H1 (cell line): ENCODE measurements around the gene GLB1L2. TPM values are rescaled to one million over a fixed set of nuclear protein-coding genes. Genes with fewer than 3 reads are reported as not detected.

ENCODE experiments used
- CTCF ChIA-PET: fragments of 300-600 bp; sonication (Branson Sonifier 250); formaldehyde crosslinking; loops from one replicate; lab custom pipeline; 2021; ENCODE audit not compliant: partially characterized antibody; lab: Charles Lee
- POLR2A ChIA-PET: fragments of 300-600 bp; sonication (Branson Sonifier 250); formaldehyde crosslinking; loops from one replicate; lab custom pipeline; 2021; ENCODE audit warnings: inconsistent platforms; ENCODE audit not compliant: partially characterized antibody; lab: Charles Lee
- DNase-seq, 2 experiments: peaks; one replicate each; pipeline versions ENCODE4 v3.0.0 to v3.0.0-alpha.2; 2010 to 2022; ENCODE audit warnings: low spot score in 2 of 2, low read depth in 1 of 2, mixed read lengths in 1 of 2
- FAIRE-seq: peaks from 2 replicates; lab custom pipeline; 2011; peaks lifted over from hg19 to GRCh38; lab: Jason Lieb, UNC
- H2AFZ ChIP-seq: 2 replicates; pipeline ENCODE4 v1.8.1; 2012; ENCODE audit warnings: low read length, inconsistent platforms
- H2AK5ac ChIP-seq: 2 replicates; pipeline ENCODE4 v1.6.1; 2013; ENCODE audit warnings: low read depth, low read length
- H2BK120ac ChIP-seq: replicated peaks from 2 replicates; pipeline ENCODE3; 2013; ENCODE audit warnings: low read depth, low read length, inconsistent platforms
- H2BK12ac ChIP-seq: 2 replicates; pipeline ENCODE4 v1.6.1; 2013; ENCODE audit warnings: low read depth, low read length
- H2BK15ac ChIP-seq: 2 replicates; pipeline ENCODE4 v1.6.1; 2013; ENCODE audit warnings: low read length
- H2BK20ac ChIP-seq: 2 replicates; pipeline ENCODE4 v1.6.1; 2013; ENCODE audit warnings: low read length
- H2BK5ac ChIP-seq: 2 replicates; pipeline ENCODE4 v1.6.1; 2013; ENCODE audit warnings: low read depth, low read length
- H3K14ac ChIP-seq: 2 replicates; pipeline ENCODE4 v1.6.1; 2013; ENCODE audit warnings: inconsistent platforms; ENCODE audit not compliant: insufficient read length
- H3K18ac ChIP-seq: 2 replicates; pipeline ENCODE4 v1.6.1; 2013; ENCODE audit warnings: low read length; ENCODE audit errors: extremely low read depth
- H3K23ac ChIP-seq: 2 replicates; pipeline ENCODE4 v1.6.1; 2013; ENCODE audit warnings: inconsistent platforms; ENCODE audit not compliant: insufficient read length
- H3K23me2 ChIP-seq: 2 replicates; pipeline ENCODE4 v1.6.1; 2013; ENCODE audit warnings: low read depth, low read length
- H3K27ac ChIP-seq: 2 replicates; pipeline ENCODE4 v1.6.1; 2011; ENCODE audit warnings: low read depth, low read length, inconsistent platforms
- H3K27me3 ChIP-seq, 4 experiments: replicated peaks in 1 of 4; 1 replicate in 1 of 4; 2 replicates in 3 of 4; pipeline versions ENCODE4 v1.6.1 to v1.8.1; 2011 to 2013; ENCODE audit warnings: low read length in 3 of 4, mild to moderate bottlenecking in 3 of 4, inconsistent platforms in 2 of 4, mixed read lengths in 2 of 4, moderate library complexity in 1 of 4; ENCODE audit not compliant: control insufficient read depth in 3 of 4, insufficient read depth in 3 of 4; ENCODE audit errors: extremely low read depth in 1 of 4
- H3K36me3 ChIP-seq, 4 experiments: 2 replicates each; pipeline versions ENCODE4 v1.6.1 to v1.8.1; 2011 to 2013; ENCODE audit warnings: mild to moderate bottlenecking in 4 of 4, low read length in 3 of 4, moderate library complexity in 2 of 4, control low read depth in 1 of 4, inconsistent platforms in 1 of 4; ENCODE audit not compliant: insufficient read depth in 4 of 4, control insufficient read depth in 2 of 4
- H3K4ac ChIP-seq: replicated peaks from 2 replicates; pipeline ENCODE3; 2013; ENCODE audit warnings: low read length, low read depth, mixed read lengths, inconsistent platforms; ENCODE audit not compliant: insufficient read length
- H3K4me1 ChIP-seq, 4 experiments: replicated peaks in 1 of 4; 1 replicate in 1 of 4; 2 replicates in 3 of 4; pipeline versions ENCODE4 v1.6.1 to v1.8.1; 2011 to 2013; ENCODE audit warnings: low read length in 3 of 4, inconsistent platforms in 2 of 4, mixed read lengths in 1 of 4; ENCODE audit not compliant: insufficient read depth in 4 of 4, control insufficient read depth in 3 of 4
- H3K4me2 ChIP-seq, 2 experiments: 2 replicates each; pipeline versions ENCODE4 v1.6.1 to v1.8.1; 2011 to 2013; ENCODE audit warnings: low read depth in 2 of 2, low read length in 2 of 2, control low read depth in 1 of 2, inconsistent platforms in 1 of 2, mild to moderate bottlenecking in 1 of 2; ENCODE audit not compliant: insufficient read depth in 1 of 2
- H3K4me3 ChIP-seq, 4 experiments: fragments of 200-600, 300-600 bp in 1 of 4; sonication (generic), shearing (Covaris generic), sonication (Bioruptor Twin) in 1 of 4; 2 replicates each; pipeline versions ENCODE4 v1.5.1 to v1.8.1; 2011 to 2016; ENCODE audit warnings: low read length in 4 of 4, low read depth in 3 of 4, control low read depth in 2 of 4, inconsistent platforms in 2 of 4, mild to moderate bottlenecking in 2 of 4, mixed read lengths in 1 of 4, moderate library complexity in 1 of 4; ENCODE audit not compliant: insufficient read depth in 2 of 4; ENCODE audit errors: extremely low read depth in 1 of 4
- H3K56ac ChIP-seq: replicated peaks from 2 replicates; pipeline ENCODE3; 2013; ENCODE audit warnings: low read depth, mild to moderate bottlenecking, mixed read lengths, low read length, inconsistent platforms; ENCODE audit not compliant: insufficient read length
- H3K79me1 ChIP-seq: 2 replicates; pipeline ENCODE4 v1.6.1; 2013; ENCODE audit warnings: low read depth, low read length, control low read depth
- H3K79me2 ChIP-seq, 2 experiments: 2 replicates each; pipeline versions ENCODE4 v1.6.1 to v1.8.1; 2012 to 2013; ENCODE audit warnings: low read length in 2 of 2, mild to moderate bottlenecking in 2 of 2, inconsistent platforms in 1 of 2; ENCODE audit not compliant: insufficient read depth in 2 of 2, control insufficient read depth in 1 of 2
- H3K9ac ChIP-seq, 4 experiments: replicated peaks in 1 of 4; 1 replicate in 1 of 4; 2 replicates in 3 of 4; pipeline versions ENCODE4 v1.6.1 to v1.8.1; 2011 to 2013; ENCODE audit warnings: low read depth in 3 of 4, low read length in 3 of 4, control low read depth in 2 of 4, mild to moderate bottlenecking in 2 of 4, moderate library complexity in 2 of 4, inconsistent platforms in 1 of 4; ENCODE audit errors: extremely low read depth in 1 of 4
- H3K9me3 ChIP-seq, 2 experiments: 2 replicates each; pipeline versions ENCODE4 v1.6.1 to v1.8.1; 2012 to 2013; ENCODE audit warnings: mild to moderate bottlenecking in 2 of 2, moderate library complexity in 2 of 2, control low read depth in 1 of 2, inconsistent platforms in 1 of 2, low read depth in 1 of 2, low read length in 1 of 2, mixed read lengths in 1 of 2; ENCODE audit not compliant: insufficient read depth in 2 of 2
- H4K20me1 ChIP-seq, 2 experiments: replicated peaks in 1 of 2; 2 replicates each; pipeline versions ENCODE3 to v1.8.1; 2011 to 2013; ENCODE audit warnings: inconsistent platforms in 2 of 2, low read length in 2 of 2, mild to moderate bottlenecking in 1 of 2; ENCODE audit not compliant: insufficient read depth in 2 of 2, control insufficient read depth in 1 of 2
- H4K5ac ChIP-seq: 2 replicates; pipeline ENCODE4 v1.6.1; 2013; ENCODE audit warnings: low read length, low read depth, mixed read lengths, inconsistent platforms; ENCODE audit not compliant: insufficient read length
- H4K8ac ChIP-seq: 2 replicates; pipeline ENCODE4 v1.8.0; 2013; ENCODE audit warnings: mild to moderate bottlenecking, moderate library complexity, low read length, inconsistent platforms; ENCODE audit not compliant: insufficient read depth; ENCODE audit errors: extremely low read depth
- H4K91ac ChIP-seq: replicated peaks from 2 replicates; pipeline ENCODE3; 2013; ENCODE audit warnings: low read length, mixed read lengths, inconsistent platforms; ENCODE audit not compliant: insufficient read length
- CHD1 ChIP-seq: IDR thresholded peaks from 2 replicates; pipeline ENCODE4 v1.6.1; 2012; ENCODE audit warnings: low read depth, low read length, improper control_type of control experiment
- SP1 ChIP-seq: IDR thresholded peaks from 2 replicates; pipeline ENCODE4 v1.6.1; 2011; ENCODE audit warnings: low read depth, low read length
- SUZ12 ChIP-seq: fragments of 200-600 bp; sonication (generic); IDR thresholded peaks from 2 replicates; pipeline ENCODE4 v1.6.1; 2012; ENCODE audit warnings: mild to moderate bottlenecking, inconsistent platforms, low read length, moderate library complexity, mixed read lengths
- TAF7 ChIP-seq: optimal IDR thresholded peaks from 2 replicates; pipeline ENCODE3; 2011; ENCODE audit warnings: low read depth, mild to moderate bottlenecking, inconsistent platforms, low read length, moderate library complexity, borderline replicate concordance
- TCF12 ChIP-seq: IDR thresholded peaks from 2 replicates; pipeline ENCODE4 v1.6.1; 2011; ENCODE audit warnings: low read depth, mild to moderate bottlenecking, low read length
- WGBS, 2 experiments: shearing (Covaris generic) in 1 of 2; methylation state at CpG; one replicate each; pipeline versions ENCODE4 v1.1.6 to v1.1.7; 2013 to 2015; ENCODE audit warnings: low lambda C conversion rate in 2 of 2, mixed read lengths in 2 of 2, inconsistent platforms in 1 of 2, low coverage in 1 of 2, missing lambda C conversion rate in 1 of 2; ENCODE audit not compliant: insufficient replicate concordance in 2 of 2, insufficient coverage in 1 of 2, insufficient read length in 1 of 2; ENCODE audit errors: extremely low coverage in 1 of 2, missing lambda C conversion rate in 1 of 2; 5-methylcytosine and 5-hydroxymethylcytosine counted together
- polyA plus RNA-seq, 7 experiments: library from polyadenylated mRNA; depleted of rRNA in 3 of 7; stranded (reverse) in 5 of 7; unstranded in 2 of 7; fragments of >200 nt in 5 of 7; fragments of 200-250 nt in 2 of 7; gene quantifications; 1 replicate in 5 of 7; 2 replicates in 1 of 7; 4 replicates in 1 of 7; pipeline versions ENCODE4 v1.2.1 to v1.2.3, GENCODE V29; 2011 to 2013; ENCODE audit warnings: missing spikeins in 2 of 7, mixed read lengths in 2 of 7
- total RNA-seq: library from RNA; stranded (reverse); fragmentation: NEBNext Ultra II Directional; extraction: Animal tissue kit (Norgen Biotek cat#: 25700); gene quantifications from 2 replicates; pipeline ENCODE4 v1.2.1, GENCODE V29; 2021

The GLB1L2 gene
- total and polyA plus RNA-seq, 2 of the 8 experiments (the other 6 are each of a cell fraction or from before 2014, with no cell fraction given): 4.4 to 7.9 TPM

GRCh38 chr11:134364261-134364660 lies 32.5 kb downstream of the GLB1L2 start:
- no peak overlapping the region for H3K9ac ChIP-seq
- POLR2A ChIA-PET: interaction anchor here (1.4 kb wide), 1 partner anchor 220 kb away, joined by 3 read pairs; no protein-coding TSS in a partner anchor
- DNase-seq (no peak), FAIRE-seq (no peak)
- no peak overlapping the region for H2AFZ ChIP-seq
- H2BK20ac ChIP-seq: no peak overlapping the region
- no peak overlapping the region for H3K4ac ChIP-seq
- no peak overlapping the region for H4K91ac ChIP-seq
- CTCF ChIA-PET: interaction anchor here (1.0 to 1.1 kb wide), 2 partner anchors 83 to 85 kb away, joined by 3 read pairs; no protein-coding TSS in a partner anchor
- H4K8ac ChIP-seq: no peak overlapping the region
- no peak overlapping the region for H3K56ac ChIP-seq
- peaks cover 0 to 11% (median 5%) of the 10 kb centered on the region in 4 experiments; a peak in 6 of 7 replicates for H3K27me3 ChIP-seq
- H3K4me3 ChIP-seq: no peak overlapping the region
- H3K27ac ChIP-seq: no peak overlapping the region
- no peak overlapping the region for H3K18ac ChIP-seq
- H3K14ac ChIP-seq: no peak overlapping the region
- no peak overlapping the region for H2BK120ac ChIP-seq
- no peak overlapping the region for H4K5ac ChIP-seq
- H2BK5ac ChIP-seq: no peak overlapping the region
- H3K23ac ChIP-seq: no peak overlapping the region
- 85% methylated on average over 9 of the region's 9 CpGs; no CpG with 5 or more reads in 1 of the 2 experiments for WGBS, 2 experiments
- no peaks in the 10 kb centered on the region for H4K20me1 ChIP-seq
- TF ChIP-seq CHD1: no peak
- TF ChIP-seq SUZ12: no peak
- no peak for TF ChIP-seq SP1
- TF ChIP-seq TCF12: no peak
- no peak for TF ChIP-seq TAF7
- H3K36me3 ChIP-seq: no peaks in the 10 kb centered on the region
- no peaks in the 10 kb centered on the region for H3K23me2 ChIP-seq
- H3K79me2 ChIP-seq: no peaks in the 10 kb centered on the region
- no peaks in the 10 kb centered on the region; a peak in 1 of 4 replicates for H3K9me3 ChIP-seq
- H3K4me1 ChIP-seq: no peaks in the 10 kb centered on the region; a peak in 1 of 7 replicates
- no peak overlapping the region for H2BK12ac ChIP-seq
- no peak overlapping the region for H3K4me2 ChIP-seq
- H2AK5ac ChIP-seq: no peak overlapping the region
- no peak overlapping the region for H2BK15ac ChIP-seq
- no peaks in the 10 kb centered on the region for H3K79me1 ChIP-seq
